NCI-H2081 (cell line): Measurements from ENCODE around the gene RTN4RL1.
"Not testable (repeated sequence)": the region's sequence is repeated elsewhere in the genome, so short reads cannot be mapped to it uniquely, and the experiment has no call there.

Experiments used
- DNase-seq, 2 experiments: peaks; one replicate each; lab custom pipeline; 2025; lab: John Stamatoyannopoulos, UW

RTN4RL1 gene

DNA sequence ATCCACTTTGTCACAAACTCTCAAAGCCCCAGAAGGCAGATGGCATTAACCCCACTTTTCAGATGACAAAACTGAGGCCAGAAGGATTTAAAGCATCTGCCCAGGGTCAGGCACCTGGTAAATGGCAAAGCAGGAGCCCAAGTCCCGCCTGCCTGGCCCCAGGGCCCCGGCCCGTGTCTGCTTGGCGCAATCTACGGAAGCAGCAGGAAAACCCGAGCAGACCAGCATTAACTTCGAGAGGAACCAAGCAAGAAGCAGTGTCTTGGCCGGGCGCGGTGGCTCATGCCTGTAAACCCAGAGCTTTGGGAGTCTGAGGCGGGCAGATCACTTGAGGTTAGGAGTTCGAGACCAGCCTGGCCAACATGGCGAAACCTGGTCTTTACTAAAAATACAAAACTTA is 21.6 kb downstream of the RTN4RL1 start:
- no peak for DNase-seq

DNA sequence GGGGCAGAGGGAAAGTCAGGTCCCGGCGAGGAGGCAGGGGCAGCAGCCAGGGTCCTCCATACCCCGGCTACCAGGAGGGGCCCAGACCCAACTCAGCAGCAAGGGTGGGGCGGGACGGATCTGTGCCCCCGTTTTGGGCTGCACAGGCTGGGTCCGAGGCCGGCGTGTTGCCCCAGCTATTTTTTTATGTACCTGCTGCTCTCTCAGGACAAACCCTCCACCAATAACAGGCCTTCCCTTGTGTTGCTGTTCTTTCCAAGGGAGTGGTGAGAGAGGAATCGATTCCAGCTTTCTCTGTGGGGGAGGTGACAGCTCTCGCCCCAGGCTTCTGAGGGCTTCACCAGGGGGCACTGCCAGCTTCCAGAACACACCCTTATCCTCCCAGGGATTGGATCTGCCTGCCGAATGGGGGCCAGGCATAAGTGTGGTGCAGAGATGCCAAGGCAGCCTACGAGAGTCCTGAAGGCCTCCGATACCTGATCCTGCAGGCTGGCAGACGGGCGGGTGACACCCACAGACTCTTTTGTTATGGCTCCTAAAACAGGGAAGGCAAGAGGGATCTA is 22.3 kb downstream of the RTN4RL1 start:
- DNase-seq, result no peak

DNA sequence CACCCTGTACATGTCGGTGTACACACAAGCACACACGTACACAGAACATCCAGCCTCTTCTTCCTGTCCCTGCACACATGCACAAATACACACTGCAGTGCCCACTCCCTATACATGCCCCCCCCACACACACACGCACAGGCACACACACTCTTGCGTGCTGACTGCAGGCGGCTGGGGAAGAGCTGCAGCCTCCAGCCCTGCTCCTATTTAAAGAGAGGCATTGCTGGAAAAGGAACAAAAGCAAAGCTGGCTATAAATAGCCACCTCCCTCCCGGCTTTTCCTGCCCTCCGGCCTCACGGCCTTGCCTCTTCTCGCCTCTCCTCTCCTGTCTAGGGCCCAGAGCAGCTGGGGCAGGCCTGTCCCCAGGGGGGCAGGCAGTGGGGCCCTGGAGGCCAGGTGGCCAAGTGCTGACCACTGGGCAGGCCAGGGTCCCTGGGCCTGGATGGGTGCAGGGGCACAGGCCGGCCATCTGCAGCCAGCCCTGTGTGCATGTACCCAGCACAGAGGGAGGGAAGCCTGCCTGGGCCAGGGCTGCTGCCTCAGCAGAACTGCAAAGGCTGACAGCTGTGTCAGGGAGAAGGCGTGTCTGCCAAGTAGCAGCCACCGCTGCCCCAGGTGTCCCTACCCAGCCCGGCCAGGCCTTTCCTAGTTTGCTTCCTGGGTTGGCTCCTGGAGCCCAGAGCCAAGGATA is 25.4 kb downstream of the RTN4RL1 start:
- peak; percentile 18 to 48 for DNase-seq

DNA sequence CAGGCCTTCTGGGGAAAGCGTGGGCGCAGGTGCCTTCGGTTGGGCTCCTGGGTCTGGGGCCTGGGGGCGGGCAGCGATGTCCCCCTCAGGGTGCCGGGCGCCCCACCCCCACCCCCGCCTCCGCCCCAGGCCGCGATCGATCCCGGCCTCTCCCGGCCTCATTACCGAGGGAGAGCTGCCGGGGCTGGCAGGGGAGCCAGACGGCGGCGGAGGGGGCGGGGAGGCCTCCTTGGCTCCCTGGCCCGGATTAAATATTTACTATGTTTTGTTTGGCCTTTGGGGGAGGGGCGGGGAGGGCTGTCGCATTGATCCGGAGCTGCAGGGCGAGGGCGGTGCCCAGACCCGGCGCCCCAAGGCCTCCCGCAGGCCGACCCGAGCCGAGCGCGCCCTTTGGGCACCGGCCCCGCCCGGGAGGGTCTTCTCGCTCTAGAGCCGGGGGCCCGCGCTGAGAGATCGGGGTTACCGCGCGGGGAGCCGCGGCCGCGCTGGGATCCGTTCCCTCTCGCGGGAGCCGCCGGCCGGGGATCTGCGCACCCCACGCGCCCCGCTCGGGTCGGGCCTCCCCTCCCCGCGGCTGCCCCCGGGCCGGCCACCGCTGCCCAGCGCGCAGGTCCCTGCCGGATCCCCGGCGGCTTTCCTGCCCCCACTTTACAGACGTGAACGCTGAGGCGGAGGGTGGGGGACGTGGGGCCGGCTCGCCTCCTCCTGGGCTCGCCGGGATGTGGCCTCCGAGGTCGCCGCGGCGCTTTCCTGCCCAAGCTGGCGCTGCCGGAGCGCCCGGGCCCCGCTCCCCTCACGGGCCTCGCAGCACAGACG is 27.0 kb downstream of the RTN4RL1 start:
- no peak for DNase-seq

DNA sequence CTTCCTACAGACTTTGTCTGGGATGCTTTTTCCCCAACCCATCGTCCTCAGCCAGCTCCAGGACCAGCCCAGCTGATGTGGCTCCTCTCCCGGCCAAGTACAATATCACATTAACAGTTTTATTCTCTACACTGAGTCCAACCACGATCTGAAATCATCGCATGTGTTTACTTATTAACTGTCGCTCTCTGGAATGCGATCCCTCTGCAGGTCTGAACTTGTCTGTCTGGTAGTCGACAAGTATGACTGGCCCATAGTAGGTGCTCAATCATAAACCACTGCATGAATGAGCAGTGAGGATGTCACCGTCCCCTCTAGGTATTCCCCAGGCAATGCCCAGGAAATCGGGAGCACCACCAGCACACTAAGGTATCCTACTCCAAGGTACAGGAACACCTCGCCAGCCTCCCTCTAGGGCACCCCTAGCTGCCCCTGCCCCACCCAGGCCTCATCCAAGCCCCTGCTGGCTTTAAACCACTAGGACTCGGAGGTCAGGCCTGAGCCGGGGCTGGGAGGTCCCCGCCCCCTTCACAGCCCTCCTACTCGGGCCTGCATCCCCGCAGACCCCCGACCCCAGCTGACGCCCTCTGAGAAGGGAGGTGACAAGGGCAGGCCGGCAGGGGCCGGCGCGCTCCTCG is 27.7 kb downstream of the RTN4RL1 start:
- DNase-seq, result no peak

DNA sequence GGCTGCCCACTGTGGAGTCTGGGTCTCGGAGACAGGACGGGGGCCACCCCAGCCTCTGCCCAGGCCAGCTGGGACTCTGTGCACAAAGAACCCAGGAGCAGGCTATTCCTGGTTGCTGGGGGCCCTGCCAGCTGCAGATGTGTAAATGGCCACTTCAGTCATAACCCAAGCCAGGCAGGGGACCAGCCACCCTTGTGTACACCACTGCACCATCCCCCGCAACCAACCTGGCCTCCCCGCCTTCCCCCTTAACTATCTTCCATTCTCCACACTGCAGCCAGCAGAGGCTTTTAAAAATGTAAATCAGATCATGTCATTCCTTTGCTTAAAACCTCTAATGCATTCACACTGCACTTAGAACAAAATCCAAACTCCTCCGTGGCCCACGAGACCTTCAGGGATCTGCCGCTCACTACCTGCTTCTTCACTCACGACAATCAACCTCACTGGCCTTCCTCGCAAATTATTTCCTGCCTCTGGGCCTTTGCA is 28.3 kb downstream of the RTN4RL1 start:
- no peak for DNase-seq

DNA sequence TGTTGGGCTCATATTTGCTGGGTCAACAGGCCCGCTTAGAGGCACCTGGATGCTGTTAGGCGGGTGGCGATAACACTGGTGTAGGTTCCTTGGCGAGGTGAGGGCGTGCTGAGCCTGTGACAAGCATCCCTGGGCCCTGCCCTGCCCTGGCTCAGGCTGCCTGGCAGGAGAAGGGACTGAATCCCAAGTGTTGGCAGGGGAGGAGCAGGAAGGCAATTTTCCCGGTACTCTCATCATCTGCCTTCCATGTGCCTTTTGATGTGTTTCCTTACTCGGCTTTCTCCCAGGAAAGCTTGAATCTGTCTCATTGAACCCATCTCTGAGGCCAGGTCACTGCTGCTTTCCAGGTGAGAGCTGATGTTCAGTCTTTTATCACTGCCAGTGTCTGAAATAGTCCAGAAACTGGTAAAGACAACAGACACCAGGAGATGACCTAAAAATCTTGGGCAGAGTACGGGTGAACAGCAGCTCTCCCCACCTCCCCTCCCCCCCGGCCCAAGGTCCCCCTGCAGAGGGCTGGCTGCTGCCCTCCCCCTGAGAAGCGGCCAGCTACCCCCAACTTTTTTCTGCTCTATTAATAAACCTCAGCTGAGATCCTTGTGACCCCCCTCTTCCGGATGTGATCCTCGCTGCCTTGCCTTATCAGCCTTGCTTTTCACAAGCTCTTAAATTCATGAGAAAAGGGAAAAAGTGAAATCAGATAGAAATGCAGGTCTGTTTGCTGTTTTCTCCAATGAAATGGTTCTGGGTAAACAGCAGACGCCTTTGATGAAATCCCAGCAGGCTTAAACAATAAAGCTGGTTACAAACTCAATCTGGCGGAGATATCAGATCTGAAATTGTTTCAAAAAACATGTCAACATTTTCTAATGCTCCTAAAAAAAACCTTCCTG is 29.0 kb downstream of the RTN4RL1 start:
- DNase-seq, result no peak

DNA sequence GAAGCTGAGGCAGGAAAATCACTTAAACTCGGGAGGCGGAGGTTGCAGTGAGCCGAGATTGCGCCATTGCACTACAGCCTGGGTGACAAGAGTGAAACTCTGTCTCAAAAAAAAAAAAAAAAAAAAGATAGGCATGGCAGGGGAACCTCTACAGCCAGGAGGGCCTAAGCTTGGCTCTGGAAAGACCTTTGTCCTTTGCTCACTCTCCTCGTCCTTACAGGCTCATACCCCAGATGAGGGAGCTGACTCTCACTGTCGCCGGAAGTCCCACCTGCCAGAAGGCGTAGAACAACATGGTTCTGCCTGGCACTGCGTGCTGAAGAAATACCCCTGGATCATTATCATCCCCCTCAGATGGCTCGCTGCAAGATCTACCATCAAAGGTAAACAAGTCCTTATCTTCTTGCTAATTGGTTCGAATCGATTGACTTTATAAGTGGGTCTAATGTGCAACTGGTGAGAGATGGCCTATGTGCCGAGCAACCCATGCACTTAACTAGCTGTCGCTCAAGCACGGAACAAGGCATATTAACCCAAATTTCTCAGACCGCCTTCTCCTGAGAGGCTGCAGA is 29.7 kb downstream of the RTN4RL1 start:
- DNase-seq, result no peak

DNA sequence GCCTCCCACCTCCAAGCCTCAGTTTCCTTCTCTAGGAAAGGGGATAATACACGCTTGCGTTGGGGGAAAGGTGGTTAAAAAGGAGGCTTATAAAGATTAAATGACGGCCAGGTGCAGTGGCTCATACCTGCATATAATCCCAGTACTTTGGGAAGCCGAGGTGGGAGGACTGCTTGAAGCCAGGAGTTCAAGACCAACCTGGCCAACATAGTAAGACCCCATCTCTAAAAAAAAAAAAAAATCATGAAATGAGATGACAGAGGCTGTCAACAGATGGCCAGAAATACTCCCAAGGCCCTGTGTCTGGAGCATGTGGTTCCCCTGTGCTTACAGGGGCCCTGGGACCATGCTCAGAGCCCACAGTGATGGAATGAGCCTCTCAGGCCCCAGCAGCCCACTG is 30.4 kb downstream of the RTN4RL1 start:
- no peak for DNase-seq

DNA sequence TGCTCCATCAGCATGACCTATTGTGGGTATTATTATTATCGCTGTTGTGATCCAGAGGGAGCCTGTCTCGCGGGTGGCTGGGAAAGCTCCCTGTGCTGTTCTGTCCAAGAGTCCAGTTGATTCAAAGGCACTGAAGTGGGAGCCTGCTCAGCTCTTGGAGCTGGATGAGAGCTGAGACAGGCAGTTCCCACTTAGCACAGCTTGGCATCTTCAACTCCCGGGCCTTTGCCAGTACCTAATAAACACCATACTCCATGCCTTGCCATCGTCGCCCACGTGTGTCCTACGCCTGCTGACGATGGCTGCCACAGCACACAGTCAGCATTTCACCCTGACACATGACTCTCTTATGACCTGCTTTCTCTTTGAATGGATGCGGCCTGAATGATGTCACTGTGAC is 32.6 kb downstream of the RTN4RL1 start:
- DNase-seq, result no peak

DNA sequence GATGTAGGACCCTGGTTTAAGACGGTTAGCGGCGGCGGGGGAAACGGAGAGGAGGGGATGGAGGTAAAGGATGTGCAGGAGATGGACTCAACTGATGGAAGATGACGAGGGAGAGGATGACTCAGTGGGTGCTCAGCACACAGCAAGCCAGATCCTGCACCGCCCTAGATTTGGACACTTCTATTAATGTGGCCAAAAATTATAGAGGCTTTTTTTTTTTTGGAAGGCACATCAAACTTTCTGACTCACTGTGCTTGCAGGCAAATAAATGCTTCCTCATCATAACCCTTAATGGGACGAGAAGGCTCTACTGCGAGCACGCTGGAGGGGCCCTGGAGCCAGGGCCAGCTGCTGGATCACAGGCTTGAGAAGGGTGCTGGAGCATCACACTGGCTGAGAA is 36.0 kb downstream of the RTN4RL1 start:
- no peak for DNase-seq

DNA sequence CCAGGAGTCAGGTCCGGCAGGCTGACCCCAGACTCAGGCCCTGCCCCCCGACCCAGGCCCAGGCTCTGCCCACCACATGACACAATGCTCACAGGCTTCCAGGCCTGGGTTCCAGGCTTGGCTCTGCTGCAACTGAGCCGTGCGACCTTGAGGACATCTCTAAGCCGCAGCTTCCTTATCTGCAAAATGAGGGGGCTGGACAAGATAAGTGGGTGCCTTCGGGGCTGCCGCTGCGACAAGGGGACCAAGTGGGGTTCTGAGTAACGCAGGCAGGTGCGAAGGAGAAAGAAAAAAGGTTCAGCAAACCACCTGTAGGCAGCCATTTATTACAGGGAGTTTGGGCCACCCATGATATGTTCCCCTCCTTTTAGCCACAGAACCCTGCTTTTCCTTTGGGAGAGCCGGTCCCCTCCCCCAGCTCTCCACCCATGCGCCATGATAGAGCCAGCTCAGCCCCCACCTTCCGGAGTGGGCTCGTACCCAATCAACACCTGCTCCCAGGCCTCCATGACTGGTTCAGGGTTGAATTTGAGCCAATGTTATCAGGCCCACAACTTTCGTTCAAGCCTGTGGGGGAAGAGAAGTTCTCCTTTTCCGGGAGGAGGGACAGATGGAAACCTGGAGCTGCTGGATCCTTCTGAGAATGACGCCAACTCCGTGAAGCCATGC is 38.2 kb downstream of the RTN4RL1 start:
- no peak for DNase-seq

DNA sequence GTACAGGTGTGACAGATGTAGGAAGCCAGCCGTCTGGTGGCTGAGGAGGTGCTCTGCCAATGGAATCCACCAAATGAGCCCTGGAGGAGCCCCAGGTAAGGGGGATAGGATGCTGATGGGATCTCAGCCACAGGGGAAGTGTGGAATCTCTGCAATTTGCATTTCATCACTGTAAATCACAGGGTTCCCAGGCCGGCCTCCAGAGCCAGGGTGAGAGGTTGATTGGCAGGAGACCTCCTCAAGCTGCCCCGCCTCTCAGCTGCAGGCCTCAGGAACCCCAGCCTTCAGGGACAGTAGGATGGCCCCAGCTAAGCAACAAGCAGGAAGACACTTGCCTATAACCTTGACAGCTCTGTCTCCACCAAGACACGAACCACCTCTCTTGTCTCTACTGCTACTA is 39.4 kb downstream of the RTN4RL1 start:
- no peak for DNase-seq

DNA sequence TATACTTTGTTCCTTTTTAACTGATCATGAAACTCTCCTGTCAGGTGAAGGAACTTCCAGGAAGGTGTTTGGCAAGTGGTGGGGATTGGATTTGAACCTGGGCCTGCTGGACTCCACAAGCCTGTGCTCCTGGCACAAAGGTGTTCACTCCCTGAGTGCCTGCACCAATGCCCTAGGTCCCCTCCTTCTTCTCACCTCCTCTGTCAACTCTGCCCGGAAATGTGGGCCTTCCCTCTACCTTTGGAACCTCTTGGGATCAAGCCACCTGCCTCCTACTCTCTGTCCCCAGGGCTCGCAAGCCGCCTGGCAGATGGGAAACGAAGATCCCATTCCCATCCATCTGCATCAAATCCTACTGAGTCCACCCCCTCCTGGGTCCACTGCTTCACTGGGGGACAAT is 40.0 kb downstream of the RTN4RL1 start:
- no peak for DNase-seq

DNA sequence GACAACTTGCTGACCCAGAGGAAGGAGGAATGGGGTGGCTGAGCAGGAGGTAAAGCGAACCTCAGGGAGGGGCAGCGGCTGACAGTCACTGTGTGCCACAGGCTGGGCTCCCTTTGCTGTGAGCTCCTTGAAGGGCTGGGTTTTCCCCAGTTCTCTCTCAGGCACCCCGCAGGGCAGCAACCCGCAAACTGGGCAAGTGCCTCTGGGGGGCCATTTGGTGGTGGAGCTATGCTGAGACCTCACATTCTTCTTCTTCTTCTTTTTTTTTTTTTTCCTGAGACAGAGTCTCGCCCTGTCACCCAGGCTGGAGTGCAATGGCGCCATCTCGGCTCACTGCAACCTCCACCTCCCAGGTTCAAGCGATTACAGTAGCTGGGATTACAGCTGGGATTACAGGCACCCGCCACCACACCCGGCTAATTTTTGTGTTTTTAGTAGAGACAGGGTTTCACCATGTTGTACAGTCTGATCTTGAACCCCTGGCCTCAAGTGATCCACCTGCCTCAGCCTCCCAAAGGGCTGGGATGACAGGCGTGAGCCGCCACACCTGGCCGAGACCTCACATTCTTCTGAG is 42.3 kb downstream of the RTN4RL1 start:
- not testable (repeated sequence) for DNase-seq

DNA sequence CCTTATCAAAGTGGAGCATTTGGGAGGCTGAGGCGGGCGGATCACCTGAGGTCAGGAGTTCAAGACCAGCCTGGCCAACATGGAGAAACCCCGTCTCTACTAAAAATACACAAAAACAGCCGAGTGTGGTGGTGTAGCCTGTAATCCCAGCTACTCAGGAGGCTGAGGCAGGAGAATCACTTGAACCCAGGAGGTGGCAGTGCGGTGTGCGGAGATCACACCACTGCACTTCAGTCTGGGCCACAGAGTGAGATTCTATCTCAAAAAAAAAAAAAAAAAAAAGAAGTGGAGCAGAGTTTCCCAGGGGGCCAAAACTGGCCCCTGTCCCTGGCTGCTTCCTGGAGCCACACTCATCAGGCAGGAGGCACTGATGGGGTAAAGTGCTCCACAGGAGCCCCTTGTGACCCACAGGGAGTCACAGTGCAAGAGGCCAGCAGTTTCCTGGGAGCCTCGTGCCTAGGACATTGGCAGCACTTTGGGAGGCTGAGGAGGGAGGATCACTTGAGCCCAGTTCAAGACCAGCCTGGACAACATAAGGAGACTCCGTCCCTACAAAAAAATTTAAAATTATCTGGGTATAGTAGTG is 44.4 kb downstream of the RTN4RL1 start:
- no peak for DNase-seq

DNA sequence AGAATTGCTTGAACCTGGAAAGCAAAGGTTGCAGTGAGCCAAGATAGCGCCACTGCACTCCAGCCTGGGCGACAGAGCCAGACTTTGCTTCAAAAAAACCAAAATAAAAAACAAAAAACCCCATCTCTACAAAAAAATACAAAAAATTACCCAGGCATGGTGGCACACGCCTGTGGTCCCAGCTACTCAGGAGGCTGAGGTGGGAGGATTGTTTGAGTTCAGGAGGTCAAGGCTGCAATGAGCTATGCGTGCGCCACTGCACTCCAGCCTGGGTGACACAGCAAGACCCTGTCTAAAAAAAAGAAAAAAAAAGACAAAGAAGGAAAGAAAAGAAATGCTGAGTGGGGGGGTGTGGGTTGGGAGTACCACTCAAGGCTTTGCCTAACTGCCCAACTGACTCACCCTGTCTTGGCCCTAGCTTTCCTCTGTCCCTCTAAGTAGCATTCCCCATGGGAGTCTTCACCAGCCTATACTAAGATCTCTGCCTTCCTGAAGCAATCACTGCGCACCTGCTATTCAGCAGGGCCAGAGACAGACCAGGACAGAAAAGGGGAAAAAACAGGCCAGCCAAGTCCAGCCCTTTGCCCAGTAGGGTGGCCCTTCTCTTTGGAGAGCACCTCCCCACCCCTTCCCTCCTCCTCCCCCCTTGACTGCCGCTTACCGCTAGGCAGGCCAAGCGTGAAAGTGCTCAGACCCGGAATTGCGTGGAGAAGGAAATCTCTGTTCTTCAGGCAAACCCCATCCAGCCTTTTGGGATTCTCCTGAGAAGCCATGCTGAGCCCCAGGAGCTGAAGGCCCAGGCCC is 45.8 kb downstream of the RTN4RL1 start:
- DNase-seq, result no peak

DNA sequence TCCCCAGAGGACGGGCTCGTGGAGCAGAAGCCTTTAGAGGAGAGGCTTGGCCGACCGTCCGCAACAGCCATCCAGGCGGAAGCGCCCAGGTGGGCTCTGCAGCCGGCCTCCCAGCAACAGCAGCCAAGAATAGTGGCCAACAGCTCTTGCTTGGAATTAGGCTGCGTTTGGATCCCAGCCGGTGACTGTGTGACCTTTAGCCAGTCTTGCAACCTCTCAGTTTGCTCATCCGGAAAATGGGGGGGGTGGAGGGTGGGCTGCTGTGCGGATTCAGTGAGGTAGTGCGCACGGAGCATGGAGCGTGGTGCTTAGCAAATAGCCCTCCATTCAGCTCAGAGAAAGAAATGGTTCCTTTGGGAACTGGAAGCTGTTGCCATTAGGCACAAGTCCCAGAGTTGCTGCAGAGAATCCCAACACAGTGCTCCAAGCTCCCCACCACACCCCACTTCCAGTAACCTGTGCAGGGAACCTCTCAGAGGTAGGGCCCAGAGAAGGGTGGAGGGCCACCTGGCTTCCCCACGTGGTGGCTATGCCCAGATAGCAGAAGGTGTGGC is 46.7 kb downstream of the RTN4RL1 start:
- DNase-seq, result no peak
